Measurements from ENCODE around the gene RMRP. TPM values are rescaled to one million over a fixed set of nuclear protein-coding genes. Genes with fewer than 3 reads are reported as not detected.

Gene RMRP
- 1,000 to 10,000 TPM; 1,664 to 2,064 (median 2,058) TPM for total RNA-seq

GRCh38 chr9:35657546-35658136 lies at the start of gene RMRP:
Gene RMRP, minus strand, starts transcription at chr9:35658019.
- no peaks in the 10 kb centered on the region for H3K27me3 ChIP-seq
- H3K27ac ChIP-seq: peak within 1 kb of the TSS; percentile 98
- H3K36me3 ChIP-seq: no peaks in the 10 kb centered on the region
- TF ChIP-seq, protein P1, sequence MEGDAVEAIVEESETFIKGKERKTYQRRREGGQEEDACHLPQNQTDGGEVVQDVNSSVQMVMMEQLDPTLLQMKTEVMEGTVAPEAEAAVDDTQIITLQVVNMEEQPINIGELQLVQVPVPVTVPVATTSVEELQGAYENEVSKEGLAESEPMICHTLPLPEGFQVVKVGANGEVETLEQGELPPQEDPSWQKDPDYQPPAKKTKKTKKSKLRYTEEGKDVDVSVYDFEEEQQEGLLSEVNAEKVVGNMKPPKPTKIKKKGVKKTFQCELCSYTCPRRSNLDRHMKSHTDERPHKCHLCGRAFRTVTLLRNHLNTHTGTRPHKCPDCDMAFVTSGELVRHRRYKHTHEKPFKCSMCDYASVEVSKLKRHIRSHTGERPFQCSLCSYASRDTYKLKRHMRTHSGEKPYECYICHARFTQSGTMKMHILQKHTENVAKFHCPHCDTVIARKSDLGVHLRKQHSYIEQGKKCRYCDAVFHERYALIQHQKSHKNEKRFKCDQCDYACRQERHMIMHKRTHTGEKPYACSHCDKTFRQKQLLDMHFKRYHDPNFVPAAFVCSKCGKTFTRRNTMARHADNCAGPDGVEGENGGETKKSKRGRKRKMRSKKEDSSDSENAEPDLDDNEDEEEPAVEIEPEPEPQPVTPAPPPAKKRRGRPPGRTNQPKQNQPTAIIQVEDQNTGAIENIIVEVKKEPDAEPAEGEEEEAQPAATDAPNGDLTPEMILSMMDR (IDR thresholded peaks at IDR 0.05): peak; percentile 46 to 65 (median 56)
- TF ChIP-seq POLR2A (IDR thresholded peaks at IDR 0.05) (peak; percentile 36), POLR2AphosphoS5 (IDR thresholded peaks at IDR 0.05) (peak; percentile 64 to 97 (median 88))
- H3K9me3 ChIP-seq: no peaks in the 10 kb centered on the region
- DNase-seq (ENCODE audit: low spot score in 2 of 2): peak; percentile 94 to 98
- no peaks in the 10 kb centered on the region for H3K4me1 ChIP-seq
- H3K4me3 ChIP-seq: peak within 1 kb of the TSS; percentile 89 to 96 (median 92)
- intact Hi-C loops (cut with DNase I; ENCODE audit: low total_unique reads): loop anchor here (5.0 kb wide), 1 partner anchor 175 kb away; no protein-coding TSS in a partner anchor

DNA sequence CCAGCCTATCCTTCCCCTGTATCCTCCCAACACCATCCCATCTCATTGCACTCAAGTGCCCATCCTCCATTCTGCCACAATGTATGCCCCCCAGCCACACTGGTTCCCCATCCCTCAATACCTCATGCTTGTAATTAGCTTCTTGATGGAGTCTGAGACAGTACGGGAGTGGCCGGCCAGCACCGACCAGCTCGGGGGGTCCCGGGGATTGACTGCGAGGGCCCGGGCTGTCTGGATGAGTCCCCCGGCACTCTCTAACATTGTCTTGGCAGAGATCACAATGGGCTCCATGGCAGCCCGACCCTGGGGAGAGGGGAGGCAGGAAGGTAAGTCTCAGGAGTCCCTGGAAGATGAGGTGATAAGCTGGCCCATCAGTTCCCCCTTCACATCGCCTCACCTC lies 49.1 kb upstream of the RMRP start:
- no peak for DNase-seq (ENCODE audit: low spot score in 2 of 2)
- Histone ChIP-seq H3K27me3 (no peaks in the 10 kb centered on the region), H3K9me3 (no peaks in the 10 kb centered on the region), H3K36me3 (peaks cover 38% of the 10 kb centered on the region), H3K4me3 (no peak overlapping the region), H3K4me1 (no peaks in the 10 kb centered on the region), H3K27ac (no peak overlapping the region)
- TF ChIP-seq, protein P1 (IDR thresholded peaks at IDR 0.05): no peak
- no peak for TF ChIP-seq POLR2AphosphoS5 (IDR thresholded peaks at IDR 0.05)
- no peak for TF ChIP-seq POLR2A (IDR thresholded peaks at IDR 0.05)
- intact Hi-C loops (cut with DNase I; ENCODE audit: low total_unique reads): no loop called here

GRCh38 chr9:35705836-35706430 lies 48.1 kb upstream of the RMRP start:
- Histone ChIP-seq H3K27ac (no peak overlapping the region), H3K4me1 (no peaks in the 10 kb centered on the region)

GRCh38 chr9:35705372-35705771 lies 47.6 kb upstream of the RMRP start:
- TF ChIP-seq POLR2A (IDR thresholded peaks at IDR 0.05) (no peak), POLR2AphosphoS5 (IDR thresholded peaks at IDR 0.05) (no peak)
- TF ChIP-seq, protein P1 (IDR thresholded peaks at IDR 0.05): no peak
- Histone ChIP-seq H3K9me3 (no peaks in the 10 kb centered on the region), H3K36me3 (peaks cover 29% of the 10 kb centered on the region), H3K4me1 (no peaks in the 10 kb centered on the region), H3K4me3 (no peak overlapping the region), H3K27ac (no peak overlapping the region), H3K27me3 (no peaks in the 10 kb centered on the region)
- no peak for DNase-seq (ENCODE audit: low spot score in 2 of 2)
- intact Hi-C loops (cut with DNase I; ENCODE audit: low total_unique reads): no loop called here

More at GRCh38 chr9:35705836-35706430, 48.1 kb upstream of the RMRP start:
- peaks cover 33% of the 10 kb centered on the region for H3K36me3 ChIP-seq
- TF ChIP-seq, protein P1 (IDR thresholded peaks at IDR 0.05): no peak
- no peak for TF ChIP-seq POLR2A (IDR thresholded peaks at IDR 0.05)
- no peak for TF ChIP-seq POLR2AphosphoS5 (IDR thresholded peaks at IDR 0.05)
- no peak overlapping the region for H3K4me3 ChIP-seq
- intact Hi-C loops (cut with DNase I; ENCODE audit: low total_unique reads): no loop called here
- no peak for DNase-seq (ENCODE audit: low spot score in 2 of 2)
- no peaks in the 10 kb centered on the region for H3K27me3 ChIP-seq
- no peaks in the 10 kb centered on the region for H3K9me3 ChIP-seq

DNA sequence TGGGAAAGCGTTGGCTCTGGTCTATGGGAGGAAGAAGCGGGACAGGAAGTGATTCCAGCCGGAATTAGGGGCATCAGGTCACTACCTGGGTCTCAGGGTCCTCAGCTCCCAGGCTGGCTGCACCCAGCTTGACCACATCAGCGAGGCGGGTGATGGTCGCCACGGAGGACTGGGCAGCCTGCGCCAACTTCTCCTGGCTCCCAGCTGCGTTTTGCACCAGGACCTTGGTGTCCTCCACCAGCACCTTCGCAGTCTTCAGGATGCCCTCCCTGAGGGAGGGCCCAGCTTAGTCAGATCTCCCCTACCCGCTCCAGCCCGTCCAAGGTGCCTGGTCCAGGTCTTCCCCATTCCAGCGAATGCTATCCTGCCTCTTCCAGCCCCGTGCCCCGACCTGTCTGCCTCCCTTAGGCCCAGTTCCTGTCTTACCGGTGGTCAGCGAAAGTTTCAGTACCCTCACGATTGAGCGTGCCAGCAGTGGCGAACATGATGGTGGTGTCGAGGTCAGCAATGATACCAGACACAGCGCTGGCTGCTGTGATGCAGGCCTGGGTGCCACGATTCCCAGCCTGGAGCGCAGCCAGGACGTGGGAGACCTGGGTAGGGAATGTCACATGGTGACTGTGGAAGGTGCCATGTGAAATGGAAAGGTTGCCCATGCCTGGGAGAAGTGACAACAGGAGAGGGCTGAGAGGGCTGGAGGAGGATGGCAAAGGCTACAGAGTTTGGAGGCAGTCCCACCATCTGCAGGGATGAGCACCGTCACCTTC lies 46.3 kb upstream of the RMRP start:
- H3K4me1 ChIP-seq: no peaks in the 10 kb centered on the region
- no peak for DNase-seq (ENCODE audit: low spot score in 2 of 2)
- H3K27me3 ChIP-seq: no peaks in the 10 kb centered on the region
- TF ChIP-seq POLR2A (IDR thresholded peaks at IDR 0.05) (no peak), POLR2AphosphoS5 (IDR thresholded peaks at IDR 0.05) (peak in 1 of 3 donors; percentile 7)
- peaks cover 26% of the 10 kb centered on the region for H3K36me3 ChIP-seq
- no peaks in the 10 kb centered on the region for H3K9me3 ChIP-seq
- H3K27ac ChIP-seq: peak overlapping the region in 1 of 2 donors; percentile 7
- intact Hi-C loops (cut with DNase I; ENCODE audit: low total_unique reads): no loop called here
- no peak overlapping the region for H3K4me3 ChIP-seq

Measured in breast epithelium (tissue), 4 donors.